ENCODE results near the gene UQCR10.

The UQCR10 gene

GRCh38 chr22:29793396-29793795 is 26.2 kb downstream of the UQCR10 start:
- no peak overlapping the region for H3K27ac ChIP-seq (replicated peaks)
- no peak overlapping the region for H3K4me3 ChIP-seq (replicated peaks; ENCODE audit: insufficient read depth, low read length)
- no peak for DNase-seq (ENCODE audit: low read depth in 1 of 2, low spot score in 1 of 2)
- TF ChIP-seq POLR2AphosphoS5 (IDR thresholded peaks at IDR 0.05; ENCODE audit: low read depth) (no peak), REST (IDR thresholded peaks at IDR 0.05; ENCODE audit: insufficient replicate concordance, low read depth) (no peak), GABPA (IDR thresholded peaks at IDR 0.05; ENCODE audit: low read depth) (no peak), CTCF (IDR thresholded peaks at IDR 0.05; ENCODE audit: insufficient read depth, low read length) (no peak), SPI1 (IDR thresholded peaks at IDR 0.05; ENCODE audit: borderline replicate concordance, low read depth) (no peak)
- no peaks in the 10 kb centered on the region for H3K27me3 ChIP-seq (ENCODE audit: insufficient read depth, poor library complexity, severe bottlenecking)

GRCh38 chr22:29795663-29796062 is 28.5 kb downstream of the UQCR10 start:
- no peak overlapping the region for H3K27ac ChIP-seq (replicated peaks)
- DNase-seq (ENCODE audit: low read depth in 1 of 2, low spot score in 1 of 2): no peak
- no peaks in the 10 kb centered on the region for H3K27me3 ChIP-seq (ENCODE audit: insufficient read depth, poor library complexity, severe bottlenecking)
- TF ChIP-seq POLR2AphosphoS5 (IDR thresholded peaks at IDR 0.05; ENCODE audit: low read depth) (no peak), REST (IDR thresholded peaks at IDR 0.05; ENCODE audit: insufficient replicate concordance, low read depth) (no peak), GABPA (IDR thresholded peaks at IDR 0.05; ENCODE audit: low read depth) (no peak), SPI1 (IDR thresholded peaks at IDR 0.05; ENCODE audit: borderline replicate concordance, low read depth) (no peak), CTCF (IDR thresholded peaks at IDR 0.05; ENCODE audit: insufficient read depth, low read length) (no peak)
- no peak overlapping the region for H3K4me3 ChIP-seq (replicated peaks; ENCODE audit: insufficient read depth, low read length)

- TF ChIP-seq CTCF (IDR thresholded peaks at IDR 0.05; ENCODE audit: insufficient read depth, low read length) (no peak), REST (IDR thresholded peaks at IDR 0.05; ENCODE audit: insufficient replicate concordance, low read depth) (no peak), SPI1 (IDR thresholded peaks at IDR 0.05; ENCODE audit: borderline replicate concordance, low read depth) (peak; percentile 19; the same call in 1 of the 2 replicates), GABPA (IDR thresholded peaks at IDR 0.05; ENCODE audit: low read depth) (no peak), POLR2AphosphoS5 (IDR thresholded peaks at IDR 0.05; ENCODE audit: low read depth) (no peak)
- H3K27me3 ChIP-seq (ENCODE audit: insufficient read depth, poor library complexity, severe bottlenecking): no peaks in the 10 kb centered on the region
- no peak overlapping the region for H3K4me3 ChIP-seq (replicated peaks; ENCODE audit: insufficient read depth, low read length)
- peak; percentile 35 to 36 for DNase-seq (ENCODE audit: low read depth in 1 of 2, low spot score in 1 of 2)
- H3K27ac ChIP-seq (replicated peaks): no peak overlapping the region
Observed at GRCh38 chr22:29797351-29797750, 30.2 kb downstream of the UQCR10 start.
